ENCODE data around the gene GABRB3.

DNA sequence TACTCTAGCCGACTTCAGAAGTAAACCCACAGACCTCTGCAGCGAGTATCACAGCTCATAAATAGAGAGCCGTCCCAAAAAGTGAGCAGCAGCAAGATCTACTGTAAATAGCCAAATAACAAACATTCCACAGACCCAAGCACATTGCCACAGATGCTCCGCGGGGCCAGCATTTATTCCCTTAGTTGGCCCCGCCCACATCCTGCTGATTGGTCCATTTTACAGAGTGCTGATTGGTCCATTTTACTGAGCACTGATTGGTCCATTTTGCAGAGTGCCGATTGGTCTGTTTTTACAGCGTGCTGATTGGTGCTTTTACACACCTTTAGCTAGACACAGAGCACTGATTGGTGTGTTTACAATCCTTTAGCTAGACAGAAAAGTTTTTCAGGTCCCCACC lies 17.3 kb upstream of the GABRB3 start:
- TF ChIP-seq, protein P1, sequence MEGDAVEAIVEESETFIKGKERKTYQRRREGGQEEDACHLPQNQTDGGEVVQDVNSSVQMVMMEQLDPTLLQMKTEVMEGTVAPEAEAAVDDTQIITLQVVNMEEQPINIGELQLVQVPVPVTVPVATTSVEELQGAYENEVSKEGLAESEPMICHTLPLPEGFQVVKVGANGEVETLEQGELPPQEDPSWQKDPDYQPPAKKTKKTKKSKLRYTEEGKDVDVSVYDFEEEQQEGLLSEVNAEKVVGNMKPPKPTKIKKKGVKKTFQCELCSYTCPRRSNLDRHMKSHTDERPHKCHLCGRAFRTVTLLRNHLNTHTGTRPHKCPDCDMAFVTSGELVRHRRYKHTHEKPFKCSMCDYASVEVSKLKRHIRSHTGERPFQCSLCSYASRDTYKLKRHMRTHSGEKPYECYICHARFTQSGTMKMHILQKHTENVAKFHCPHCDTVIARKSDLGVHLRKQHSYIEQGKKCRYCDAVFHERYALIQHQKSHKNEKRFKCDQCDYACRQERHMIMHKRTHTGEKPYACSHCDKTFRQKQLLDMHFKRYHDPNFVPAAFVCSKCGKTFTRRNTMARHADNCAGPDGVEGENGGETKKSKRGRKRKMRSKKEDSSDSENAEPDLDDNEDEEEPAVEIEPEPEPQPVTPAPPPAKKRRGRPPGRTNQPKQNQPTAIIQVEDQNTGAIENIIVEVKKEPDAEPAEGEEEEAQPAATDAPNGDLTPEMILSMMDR (IDR thresholded peaks at IDR 0.05; ENCODE audit: poor library complexity) = no peak
- TF ChIP-seq EZH2phosphoT487 (IDR thresholded peaks at IDR 0.05; ENCODE audit: low read depth, severe bottlenecking, unreplicated experiment) = no peak
